ENCODE data around the gene CACNA1H.

DNA sequence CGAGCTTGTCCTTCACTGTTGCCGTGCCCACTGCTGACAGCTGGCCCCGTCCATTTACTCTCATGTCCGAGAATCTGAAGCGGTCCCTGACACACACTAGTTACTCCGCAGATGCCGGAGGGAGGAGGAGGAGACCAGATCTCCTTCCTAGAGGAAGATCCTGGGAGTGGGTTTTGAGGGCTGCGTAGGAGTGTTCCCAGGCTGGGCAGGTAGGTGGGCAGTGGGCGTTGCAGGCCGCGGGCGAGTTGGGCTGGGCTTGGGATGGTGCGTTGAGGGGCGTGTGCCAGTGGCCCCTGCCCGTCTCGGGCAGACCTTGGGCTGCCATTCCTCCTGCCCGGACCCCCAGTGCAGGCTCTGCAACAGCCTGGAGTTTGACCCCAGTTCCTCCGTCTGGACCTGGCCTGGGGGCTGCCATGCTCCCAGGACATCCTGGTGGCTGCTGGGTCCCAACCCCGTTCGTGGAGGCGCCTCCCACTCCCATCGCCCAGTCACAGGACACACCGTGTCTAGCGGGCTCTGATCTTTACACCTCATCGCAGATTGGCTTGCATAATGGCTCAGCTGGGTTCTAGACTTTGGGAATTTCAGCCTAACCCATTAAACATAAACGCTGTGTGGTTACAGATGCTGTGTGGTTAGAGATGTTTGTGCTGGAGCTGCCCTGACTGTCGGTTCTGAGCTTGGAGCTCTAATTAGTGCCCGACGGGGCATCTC is 22.8 kb downstream of the CACNA1H start:
- TF ChIP-seq, protein P1, sequence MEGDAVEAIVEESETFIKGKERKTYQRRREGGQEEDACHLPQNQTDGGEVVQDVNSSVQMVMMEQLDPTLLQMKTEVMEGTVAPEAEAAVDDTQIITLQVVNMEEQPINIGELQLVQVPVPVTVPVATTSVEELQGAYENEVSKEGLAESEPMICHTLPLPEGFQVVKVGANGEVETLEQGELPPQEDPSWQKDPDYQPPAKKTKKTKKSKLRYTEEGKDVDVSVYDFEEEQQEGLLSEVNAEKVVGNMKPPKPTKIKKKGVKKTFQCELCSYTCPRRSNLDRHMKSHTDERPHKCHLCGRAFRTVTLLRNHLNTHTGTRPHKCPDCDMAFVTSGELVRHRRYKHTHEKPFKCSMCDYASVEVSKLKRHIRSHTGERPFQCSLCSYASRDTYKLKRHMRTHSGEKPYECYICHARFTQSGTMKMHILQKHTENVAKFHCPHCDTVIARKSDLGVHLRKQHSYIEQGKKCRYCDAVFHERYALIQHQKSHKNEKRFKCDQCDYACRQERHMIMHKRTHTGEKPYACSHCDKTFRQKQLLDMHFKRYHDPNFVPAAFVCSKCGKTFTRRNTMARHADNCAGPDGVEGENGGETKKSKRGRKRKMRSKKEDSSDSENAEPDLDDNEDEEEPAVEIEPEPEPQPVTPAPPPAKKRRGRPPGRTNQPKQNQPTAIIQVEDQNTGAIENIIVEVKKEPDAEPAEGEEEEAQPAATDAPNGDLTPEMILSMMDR (conservative IDR thresholded peaks at IDR 0.05; ENCODE audit: low read depth, low read length), result no peak
- TF ChIP-seq EZH2 (IDR thresholded peaks at IDR 0.05; ENCODE audit: borderline replicate concordance, low read depth, low read length, poor library complexity, severe bottlenecking), result no peak

Data from A673 (cell line).